H9 (cell line): ENCODE results near the gene ADGRL3. TPM values are rescaled to one million over a fixed set of nuclear protein-coding genes. Genes with fewer than 3 reads are reported as not detected.
A peak's percentile ranks its signal among the peaks of the same experiment; 100 is the strongest.

Source experiments
- DNase-seq: peaks from one replicate; pipeline ENCODE4 v3.0.0-alpha.2; 2017
- H2AFZ ChIP-seq: one replicate; pipeline ENCODE4 v1.6.1; 2013; ENCODE audit warnings: mild to moderate bottlenecking, low read length, control low read depth, moderate library complexity
- H2AK5ac ChIP-seq: 2 replicates; pipeline ENCODE4 v1.6.1; 2013; ENCODE audit warnings: low read length, control low read depth, mixed read lengths; ENCODE audit not compliant: insufficient read length
- H2BK120ac ChIP-seq: one replicate; pipeline ENCODE4 v1.6.1; 2013; ENCODE audit warnings: low read depth, mild to moderate bottlenecking, low read length, control low read depth, inconsistent platforms; ENCODE audit not compliant: poor library complexity, severe bottlenecking
- H2BK12ac ChIP-seq: 2 replicates; pipeline ENCODE4 v1.6.1; 2013; ENCODE audit warnings: low read length, control low read depth, mixed read lengths, low read depth; ENCODE audit not compliant: insufficient read length
- H2BK15ac ChIP-seq: 2 replicates; pipeline ENCODE4 v1.6.1; 2013; ENCODE audit warnings: low read depth, low read length, control low read depth
- H2BK20ac ChIP-seq: one replicate; pipeline ENCODE4 v1.6.1; 2013; ENCODE audit warnings: low read depth, mild to moderate bottlenecking, low read length, control low read depth, inconsistent platforms; ENCODE audit not compliant: poor library complexity, severe bottlenecking
- H2BK5ac ChIP-seq: 2 replicates; pipeline ENCODE4 v1.6.1; 2013; ENCODE audit warnings: low read length, control low read depth, mixed read lengths; ENCODE audit not compliant: insufficient read length
- H3K14ac ChIP-seq: 2 replicates; pipeline ENCODE4 v1.6.1; 2013; ENCODE audit warnings: low read length, control low read depth; ENCODE audit not compliant: insufficient read depth
- H3K18ac ChIP-seq: 2 replicates; pipeline ENCODE4 v1.6.1; 2013; ENCODE audit warnings: low read depth, mild to moderate bottlenecking, mixed read lengths, low read length, control low read depth; ENCODE audit not compliant: insufficient read length
- H3K23ac ChIP-seq: 2 replicates; pipeline ENCODE4 v1.6.1; 2013; ENCODE audit warnings: low read length, control low read depth, mixed read lengths, low read depth; ENCODE audit not compliant: insufficient read length
- H3K23me2 ChIP-seq: 2 replicates; pipeline ENCODE4 v1.6.1; 2013; ENCODE audit warnings: low read depth, mild to moderate bottlenecking, mixed read lengths, low read length, control low read depth; ENCODE audit not compliant: insufficient read length, poor library complexity, severe bottlenecking
- H3K27ac ChIP-seq: 2 replicates; pipeline ENCODE4 v1.5.1; 2013; ENCODE audit warnings: low read length, control low read depth, mixed read lengths, low read depth; ENCODE audit not compliant: insufficient read length
- H3K27me3 ChIP-seq: 2 replicates; pipeline ENCODE4 v1.6.1; 2013; ENCODE audit warnings: low read length, control low read depth, inconsistent platforms; ENCODE audit not compliant: insufficient read depth
- H3K4ac ChIP-seq: 2 replicates; pipeline ENCODE4 v1.6.1; 2013; ENCODE audit warnings: low read depth, mild to moderate bottlenecking, control low read depth, inconsistent platforms, low read length, moderate library complexity
- H3K4me1 ChIP-seq: 2 replicates; pipeline ENCODE4 v1.6.1; 2013; ENCODE audit warnings: low read length, control low read depth, inconsistent platforms; ENCODE audit not compliant: insufficient read depth
- H3K4me2 ChIP-seq: 2 replicates; pipeline ENCODE4 v1.6.1; 2013; ENCODE audit warnings: low read length, control low read depth, mixed read lengths; ENCODE audit not compliant: insufficient read length, insufficient read depth
- H3K56ac ChIP-seq: 2 replicates; pipeline ENCODE4 v1.6.1; 2013; ENCODE audit warnings: low read depth, mild to moderate bottlenecking, mixed read lengths, low read length, control low read depth; ENCODE audit not compliant: insufficient read length
- H3K79me1 ChIP-seq: 2 replicates; pipeline ENCODE4 v1.6.1; 2013; ENCODE audit warnings: low read depth, mild to moderate bottlenecking, moderate library complexity, low read length, control low read depth, inconsistent platforms; ENCODE audit not compliant: insufficient read depth, poor library complexity, severe bottlenecking
- H3K79me2 ChIP-seq: 2 replicates; pipeline ENCODE4 v1.6.1; 2013; ENCODE audit warnings: low read length, control low read depth, inconsistent platforms; ENCODE audit not compliant: insufficient read depth
- H3K9ac ChIP-seq: 2 replicates; pipeline ENCODE4 v1.6.1; 2013; ENCODE audit warnings: low read length, control low read depth, mixed read lengths; ENCODE audit not compliant: insufficient read length; ENCODE audit errors: extremely low read depth
- H3K9me3 ChIP-seq: one replicate; pipeline ENCODE4 v1.6.1; 2013; ENCODE audit warnings: low read depth, low read length, inconsistent platforms; ENCODE audit not compliant: control insufficient read depth
- H3T11ph ChIP-seq: one replicate; pipeline ENCODE4 v1.6.1; 2013; ENCODE audit warnings: mild to moderate bottlenecking, low read length, control low read depth, inconsistent platforms
- H4K20me1 ChIP-seq: one replicate; pipeline ENCODE4 v1.6.1; 2013; ENCODE audit not compliant: control insufficient read depth, insufficient read length, insufficient read depth
- H4K5ac ChIP-seq: 2 replicates; pipeline ENCODE4 v1.6.1; 2013; ENCODE audit warnings: low read depth, mild to moderate bottlenecking, mixed read lengths, low read length, control low read depth; ENCODE audit not compliant: insufficient read length
- H4K8ac ChIP-seq: replicated peaks from 2 replicates; pipeline ENCODE4 v1.6.1; 2013; ENCODE audit warnings: low read length, control low read depth, mixed read lengths, low read depth; ENCODE audit not compliant: insufficient read length
- H4K91ac ChIP-seq: 2 replicates; pipeline ENCODE4 v1.6.1; 2013; ENCODE audit warnings: low read depth, mild to moderate bottlenecking, moderate library complexity, mixed read lengths, low read length, control low read depth; ENCODE audit not compliant: insufficient read length
- H3K27ac Mint-ChIP-seq, 3 experiments: 2 replicates in 2 of 3; 3 replicates in 1 of 3; pipeline ENCODE4 v1.8.0; 2020 to 2021; ENCODE audit warnings: mixed read lengths in 3 of 3, mild to moderate bottlenecking in 1 of 3, moderate library complexity in 1 of 3
- H3K27me3 Mint-ChIP-seq: 2 replicates; pipeline ENCODE4 v1.8.0; 2021; ENCODE audit warnings: low read depth, mild to moderate bottlenecking, moderate library complexity, mixed read lengths
- H3K36me3 Mint-ChIP-seq, 3 experiments: 2 replicates in 2 of 3; 3 replicates in 1 of 3; pipeline ENCODE4 v1.8.0; 2020 to 2021; ENCODE audit warnings: low read depth in 3 of 3, mixed read lengths in 3 of 3; ENCODE audit not compliant: insufficient read depth in 1 of 3
- H3K4me1 Mint-ChIP-seq, 2 experiments: 2 replicates each; pipeline ENCODE4 v1.8.0; 2020; ENCODE audit warnings: mixed read lengths in 2 of 2
- H3K4me3 Mint-ChIP-seq, 2 experiments: 2 replicates in 1 of 2; 3 replicates in 1 of 2; pipeline ENCODE4 v1.8.0; 2020 to 2021; ENCODE audit warnings: mild to moderate bottlenecking in 2 of 2, mixed read lengths in 2 of 2, moderate library complexity in 1 of 2
- H3K9me3 Mint-ChIP-seq, 2 experiments: 2 replicates in 1 of 2; 3 replicates in 1 of 2; pipeline ENCODE4 v1.8.0; 2020; ENCODE audit warnings: mild to moderate bottlenecking in 2 of 2, mixed read lengths in 2 of 2, moderate library complexity in 1 of 2
- CTCF ChIP-seq: fragments of 200-600 bp; sonication (generic); conservative IDR thresholded peaks from 3 replicates; pipeline ENCODE4 v1.8.0; 2021; ENCODE audit warnings: antibody characterized with exemption, mild to moderate bottlenecking
- WGBS: extraction: QIAGEN DNeasy Blood & Tissue Kit; methylation state at CpG from one replicate; pipeline ENCODE4 v1.1.7; 2013; ENCODE audit warnings: missing lambda C conversion rate, low lambda C conversion rate, mixed read lengths; ENCODE audit not compliant: insufficient read length; ENCODE audit errors: extremely low coverage; 5-methylcytosine and 5-hydroxymethylcytosine counted together
- total RNA-seq: library from RNA; stranded (reverse); gene quantifications from 2 replicates; pipeline ENCODE4 v1.2.1, GENCODE V29; 2021

ADGRL3 gene
- total RNA-seq, 1 experiment from 2014 or later = 5.9 TPM

- H3K4me3 Mint-ChIP-seq = no peak overlapping the region
- TF ChIP-seq CTCF = no peak
- no peaks in the 10 kb centered on the region for H3K9me3 ChIP-seq
- H3K27me3 ChIP-seq = no peaks in the 10 kb centered on the region
- no peak overlapping the region for H2BK12ac ChIP-seq
- no peak overlapping the region for H4K91ac ChIP-seq
- no peaks in the 10 kb centered on the region for H3K23me2 ChIP-seq
- H3K27me3 Mint-ChIP-seq = no peaks in the 10 kb centered on the region
- H4K5ac ChIP-seq = no peak overlapping the region
- DNase-seq = no peak
- H4K20me1 ChIP-seq = no peaks in the 10 kb centered on the region
- H3T11ph ChIP-seq = no peak overlapping the region
- no peak overlapping the region for H2BK120ac ChIP-seq
- H2BK15ac ChIP-seq = no peak overlapping the region
- no peak overlapping the region for H4K8ac ChIP-seq
- H3K27ac ChIP-seq = no peak overlapping the region
- H3K9me3 Mint-ChIP-seq = no peaks in the 10 kb centered on the region
- no peak overlapping the region for H3K4me2 ChIP-seq
- H3K4ac ChIP-seq = no peak overlapping the region
- no peak overlapping the region for H2AK5ac ChIP-seq
- no peak overlapping the region for H3K18ac ChIP-seq
- H2BK20ac ChIP-seq = no peak overlapping the region
- H3K36me3 Mint-ChIP-seq = no peaks in the 10 kb centered on the region
- H3K9ac ChIP-seq = no peak overlapping the region
- no peak overlapping the region for H3K56ac ChIP-seq
- no peak overlapping the region for H3K14ac ChIP-seq
- WGBS = no CpG with 5 or more reads among the region's 2 CpGs
- peaks cover 5 to 9% of the 10 kb centered on the region in 2 experiments for H3K4me1 Mint-ChIP-seq
- H3K27ac Mint-ChIP-seq = peak overlapping the region in 1 of 3 experiments; percentile 53; a peak in 1 of 7 replicates
- no peaks in the 10 kb centered on the region for H3K4me1 ChIP-seq
- no peak overlapping the region for H2AFZ ChIP-seq
- no peak overlapping the region for H3K23ac ChIP-seq
- H3K79me1 ChIP-seq = no peaks in the 10 kb centered on the region
- H3K79me2 ChIP-seq = no peaks in the 10 kb centered on the region
- H2BK5ac ChIP-seq = no peak overlapping the region
Measured at GRCh38 chr4:61805227-61805626, 605.1 kb downstream of the ADGRL3 start.
